Raji (cell line): Measurements from ENCODE around the gene PNMA1.

Experiments
- POLR2A ChIP-seq: IDR thresholded peaks from 2 replicates; pipeline ENCODE4 v1.6.1; 2011; ENCODE audit warnings: low read depth, low read length, control low read depth; ENCODE audit not compliant: insufficient read depth

PNMA1 gene

GRCh38 chr14:73674986-73675385, 39.2 kb downstream of the PNMA1 start:
- TF ChIP-seq POLR2A, result no peak

GRCh38 chr14:73667854-73668253, 46.3 kb downstream of the PNMA1 start:
- no peak for TF ChIP-seq POLR2A

GRCh38 chr14:73666583-73666982, 47.6 kb downstream of the PNMA1 start:
- no peak for TF ChIP-seq POLR2A

DNA sequence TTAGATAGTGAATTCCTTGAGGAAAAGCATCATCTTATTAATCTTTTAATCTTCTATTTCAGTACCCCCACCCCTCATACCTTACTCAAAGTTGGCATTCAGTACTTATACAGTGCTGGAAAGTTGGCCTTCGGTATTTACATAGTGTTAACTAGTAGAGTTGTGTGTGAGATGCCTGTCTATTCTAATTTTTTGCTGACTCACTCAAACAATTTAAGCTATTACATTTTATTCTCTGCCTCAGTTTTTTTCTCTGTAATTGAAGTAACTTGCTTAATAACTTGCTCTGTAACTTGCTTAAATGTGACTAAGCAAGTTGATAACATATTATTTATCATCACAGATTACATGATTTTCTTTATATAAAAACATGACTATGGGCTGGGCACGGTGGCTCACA, 49.1 kb downstream of the PNMA1 start:
- no peak for TF ChIP-seq POLR2A

- TF ChIP-seq POLR2A, result no peak
These were observed 50.5 kb downstream of the PNMA1 start for GRCh38 chr14:73663548-73664212.

DNA sequence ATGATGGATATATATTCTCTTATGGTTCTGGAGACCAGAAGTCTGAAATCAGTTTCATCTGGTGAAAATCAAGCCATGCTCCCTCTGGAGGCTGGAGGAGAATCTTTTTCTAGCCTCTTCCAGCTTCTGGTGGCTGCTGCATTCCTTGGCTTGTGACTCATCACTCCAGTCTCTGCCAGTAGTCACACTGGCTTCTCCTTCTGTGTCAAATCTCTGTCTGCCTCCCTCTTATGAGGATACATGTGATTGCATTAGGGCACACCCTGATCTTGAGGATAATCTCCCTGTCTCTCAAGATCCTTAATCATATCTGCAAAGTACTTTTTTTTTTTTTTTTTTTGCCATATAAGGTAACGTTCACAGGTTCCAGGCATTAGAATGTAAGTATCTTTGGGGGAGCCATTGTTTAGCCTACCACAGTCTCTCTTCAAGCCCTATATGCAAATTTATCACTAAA, 51.7 kb downstream of the PNMA1 start:
- TF ChIP-seq POLR2A, result no peak

DNA sequence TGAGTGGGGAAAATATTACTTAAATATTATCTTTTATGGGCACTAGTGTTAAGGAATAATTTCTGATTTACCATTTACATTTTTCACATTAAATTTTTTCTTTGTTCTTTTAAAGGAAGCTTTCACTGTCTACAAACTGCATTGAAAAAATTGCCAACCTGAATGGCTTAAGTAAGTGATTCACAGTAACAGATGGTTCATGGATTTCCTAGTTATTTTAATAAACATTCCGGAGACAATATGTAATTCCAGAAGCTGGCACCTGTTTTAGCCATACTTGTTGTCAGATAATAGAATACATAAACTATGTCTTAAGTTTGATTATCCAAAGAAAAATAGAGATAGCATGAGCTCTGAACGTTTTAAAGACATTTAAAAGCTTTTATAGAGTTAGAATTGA, 52.3 kb downstream of the PNMA1 start:
- TF ChIP-seq POLR2A, result no peak
